HG03432 (cell line): ENCODE results near the gene ZNF780A.
"Not testable (repeated sequence)": the region's sequence is repeated elsewhere in the genome, so short reads cannot be mapped to it uniquely, and the experiment has no call there.

ENCODE experiments used
- ATAC-seq: cut with Tn5 transposase; IDR thresholded peaks from one replicate; pipeline ENCODE4 v1.9.1; 2021; ENCODE audit warnings: mild to moderate bottlenecking, moderate library complexity; ENCODE audit not compliant: unreplicated experiment

Gene ZNF780A

GRCh38 chr19:40090241-40091204 lies at the start of gene ZNF780A:
ZNF780A (minus strand) TSS chr19:40090943; CDS start chr19:40084753, 6,190 bp downstream.
- peak; percentile 75 for ATAC-seq

GRCh38 chr19:40139533-40140287 lies 49.0 kb upstream of the ZNF780A start:
- ATAC-seq: no peak

- ATAC-seq: no peak
These were observed 46.1 kb upstream of the ZNF780A start for GRCh38 chr19:40136818-40137217.

- no peak for ATAC-seq
These were observed 44.1 kb upstream of the ZNF780A start for GRCh38 chr19:40134866-40135265.

- no peak for ATAC-seq
These were observed 42.7 kb upstream of the ZNF780A start for GRCh38 chr19:40133491-40133890.

GRCh38 chr19:40130013-40130412 lies 39.3 kb upstream of the ZNF780A start:
- ATAC-seq: no peak

GRCh38 chr19:40129425-40129824 lies 38.7 kb upstream of the ZNF780A start:
- no peak for ATAC-seq

- no peak for ATAC-seq
These were observed 38.2 kb upstream of the ZNF780A start for GRCh38 chr19:40128991-40129390.

GRCh38 chr19:40119380-40119779 lies 28.6 kb upstream of the ZNF780A start:
- no peak for ATAC-seq

GRCh38 chr19:40118638-40119037 lies 27.9 kb upstream of the ZNF780A start:
- not testable (repeated sequence) for ATAC-seq

- ATAC-seq: no peak
These were observed 25.3 kb upstream of the ZNF780A start for GRCh38 chr19:40116075-40116474.

GRCh38 chr19:40114119-40114518 lies 23.4 kb upstream of the ZNF780A start:
- ATAC-seq: not testable (repeated sequence)

GRCh38 chr19:40112271-40112670 lies 21.5 kb upstream of the ZNF780A start:
- ATAC-seq: not testable (repeated sequence)

GRCh38 chr19:40110570-40110969 lies 19.8 kb upstream of the ZNF780A start:
- no peak for ATAC-seq

- ATAC-seq: no peak
These were observed 14.0 kb upstream of the ZNF780A start for GRCh38 chr19:40104754-40105153.

GRCh38 chr19:40103600-40103999 lies 12.9 kb upstream of the ZNF780A start:
- no peak for ATAC-seq

- ATAC-seq: no peak
These were observed 11.1 kb upstream of the ZNF780A start for GRCh38 chr19:40101813-40102212.

GRCh38 chr19:40093416-40093815 lies 2.7 kb upstream of the ZNF780A start:
- ATAC-seq: no peak

GRCh38 chr19:40091205-40092129 lies 724 bp upstream of the ZNF780A start:
- no peak for ATAC-seq

GRCh38 chr19:40089462-40089861 lies 1.3 kb downstream of the ZNF780A start:
- ATAC-seq: no peak
